Measurements from ENCODE around the gene ABCG4.
"Not testable (repeated sequence)": the region's sequence is repeated elsewhere in the genome, so short reads cannot be mapped to it uniquely, and the experiment has no call there.

The ABCG4 gene

GRCh38 chr11:119179983-119180382 lies 31.1 kb downstream of the ABCG4 start:
- no peak for DNase-seq (ENCODE audit: insufficient read length, low spot score)
- FAIRE-seq, result no peak

GRCh38 chr11:119180729-119181676 lies 32.2 kb downstream of the ABCG4 start:
- FAIRE-seq, result no peak
- no peak for DNase-seq (ENCODE audit: insufficient read length, low spot score)

- DNase-seq (ENCODE audit: insufficient read length, low spot score), result no peak
- FAIRE-seq, result no peak
These were observed 33.0 kb downstream of the ABCG4 start for GRCh38 chr11:119181677-119182412.

- not testable (repeated sequence) for DNase-seq (ENCODE audit: insufficient read length, low spot score); FAIRE-seq
These were observed 35.5 kb downstream of the ABCG4 start for GRCh38 chr11:119184399-119184798.

- no peak for FAIRE-seq
These were observed 37.3 kb downstream of the ABCG4 start for GRCh38 chr11:119185981-119186634.

GRCh38 chr11:119187123-119187892 lies 38.5 kb downstream of the ABCG4 start:
- FAIRE-seq (no peak), DNase-seq (ENCODE audit: insufficient read length, low spot score) (no peak)

More at GRCh38 chr11:119185981-119186634, 37.3 kb downstream of the ABCG4 start:
- DNase-seq (ENCODE audit: insufficient read length, low spot score), result no peak

- no peak for FAIRE-seq
- DNase-seq (ENCODE audit: insufficient read length, low spot score), result no peak
These were observed 39.2 kb downstream of the ABCG4 start for GRCh38 chr11:119188067-119188466.

- no peak for FAIRE-seq
- no peak for DNase-seq (ENCODE audit: insufficient read length, low spot score)
These were observed 40.0 kb downstream of the ABCG4 start for GRCh38 chr11:119188887-119189286.

GRCh38 chr11:119189393-119189792 lies 40.5 kb downstream of the ABCG4 start:
- FAIRE-seq (no peak), DNase-seq (ENCODE audit: insufficient read length, low spot score) (no peak)

- no peak for FAIRE-seq
- DNase-seq (ENCODE audit: insufficient read length, low spot score), result no peak
These were observed 41.7 kb downstream of the ABCG4 start for GRCh38 chr11:119190531-119190930.

- not testable (repeated sequence) for FAIRE-seq; DNase-seq (ENCODE audit: insufficient read length, low spot score)
These were observed 42.4 kb downstream of the ABCG4 start for GRCh38 chr11:119191265-119191664.

- FAIRE-seq (no peak), DNase-seq (ENCODE audit: insufficient read length, low spot score) (no peak)
These were observed 43.3 kb downstream of the ABCG4 start for GRCh38 chr11:119192111-119192510.

GRCh38 chr11:119193001-119193400 lies 44.1 kb downstream of the ABCG4 start:
- no peak for FAIRE-seq

GRCh38 chr11:119193626-119194025 lies 44.8 kb downstream of the ABCG4 start:
- DNase-seq (ENCODE audit: insufficient read length, low spot score) (no peak), FAIRE-seq (no peak)

More at GRCh38 chr11:119193001-119193400, 44.1 kb downstream of the ABCG4 start:
- no peak for DNase-seq (ENCODE audit: insufficient read length, low spot score)

GRCh38 chr11:119194811-119195440 lies 46.1 kb downstream of the ABCG4 start:
- DNase-seq (ENCODE audit: insufficient read length, low spot score), result no peak
- FAIRE-seq, result no peak

GRCh38 chr11:119195680-119196079 lies 46.8 kb downstream of the ABCG4 start:
- DNase-seq (ENCODE audit: insufficient read length, low spot score) (no peak), FAIRE-seq (no peak)

- FAIRE-seq (peak; percentile 93), DNase-seq (ENCODE audit: insufficient read length, low spot score) (peak; percentile 75)
These were observed 48.1 kb downstream of the ABCG4 start for GRCh38 chr11:119196833-119197483.

- no peak for DNase-seq (ENCODE audit: insufficient read length, low spot score)
- FAIRE-seq, result no peak
These were observed 50.1 kb downstream of the ABCG4 start for GRCh38 chr11:119198925-119199324.

- FAIRE-seq; DNase-seq (ENCODE audit: insufficient read length, low spot score): not testable (repeated sequence)
These were observed 52.4 kb downstream of the ABCG4 start for GRCh38 chr11:119201236-119201635.

Data from GM19239 (cell line).